WTC11 (cell line): ENCODE results near the gene FHIP2A.

Experiments used
- CTCF ChIP-seq: fragments of 200-600 bp; IDR thresholded peaks from 2 replicates; pipeline ENCODE4 v1.8.0; 2022; ENCODE audit warnings: antibody characterized with exemption
- ESRRA ChIP-seq: sonication (generic); formaldehyde crosslinking; IDR thresholded peaks from 2 replicates; pipeline ENCODE4 v1.8.1; 2022; ENCODE audit warnings: mild to moderate bottlenecking, missing genetic modification reagents, borderline replicate concordance

GRCh38 chr10:114821293-114821914, at the start of gene FHIP2A:
- TF ChIP-seq CTCF (peak; percentile 63), ESRRA (CRISPR knock-in tag) (no peak)
